Neural cell (in vitro differentiated cells): ENCODE measurements around the gene PTPRR.

Experiments
- CTCF ChIP-seq: fragments of 450-650 bp; IDR thresholded peaks from 2 replicates; pipeline ENCODE4 v1.5.1; 2014; ENCODE audit warnings: antibody characterized with exemption, mild to moderate bottlenecking, moderate library complexity; ENCODE audit not compliant: poor library complexity, severe bottlenecking
- EP300 ChIP-seq: fragments of 450-650 bp; conservative IDR thresholded peaks from 2 replicates; pipeline ENCODE4 v1.6.1; 2014; ENCODE audit warnings: antibody characterized with exemption, mild to moderate bottlenecking, moderate library complexity; ENCODE audit not compliant: poor library complexity, severe bottlenecking
- EZH2 ChIP-seq: fragments of 200-600, 300-800 bp; shearing (Covaris generic), sonication (generic); IDR thresholded peaks from 2 replicates; pipeline ENCODE4 v1.6.1; 2014; ENCODE audit warnings: antibody characterized with exemption, low read length, borderline replicate concordance, mild to moderate bottlenecking; ENCODE audit not compliant: insufficient read depth, poor library complexity, severe bottlenecking
- SMC3 ChIP-seq: fragments of 450-650 bp; conservative IDR thresholded peaks from 2 replicates; pipeline ENCODE4 v1.6.1; 2014; ENCODE audit warnings: antibody characterized with exemption, mild to moderate bottlenecking, moderate library complexity; ENCODE audit not compliant: poor library complexity

- TF ChIP-seq EP300: no peak
- TF ChIP-seq CTCF: no peak
- no peak for TF ChIP-seq SMC3
- no peak for TF ChIP-seq EZH2
Measured at GRCh38 chr12:70784042-70784668, 136.4 kb downstream of the PTPRR start.
